Measurements from ENCODE around the gene NME3. TPM values are rescaled to one million over a fixed set of nuclear protein-coding genes. Genes with fewer than 3 reads are reported as not detected.
A peak's percentile ranks its signal among the peaks of the same experiment; 100 is the strongest.

Gene NME3
- total and polyA plus RNA-seq, 9 of the 15 experiments (the other 6 are each of a cell fraction or from before 2014, with no cell fraction given), result 0.68 to 76.3 (median 11.5) TPM

DNA sequence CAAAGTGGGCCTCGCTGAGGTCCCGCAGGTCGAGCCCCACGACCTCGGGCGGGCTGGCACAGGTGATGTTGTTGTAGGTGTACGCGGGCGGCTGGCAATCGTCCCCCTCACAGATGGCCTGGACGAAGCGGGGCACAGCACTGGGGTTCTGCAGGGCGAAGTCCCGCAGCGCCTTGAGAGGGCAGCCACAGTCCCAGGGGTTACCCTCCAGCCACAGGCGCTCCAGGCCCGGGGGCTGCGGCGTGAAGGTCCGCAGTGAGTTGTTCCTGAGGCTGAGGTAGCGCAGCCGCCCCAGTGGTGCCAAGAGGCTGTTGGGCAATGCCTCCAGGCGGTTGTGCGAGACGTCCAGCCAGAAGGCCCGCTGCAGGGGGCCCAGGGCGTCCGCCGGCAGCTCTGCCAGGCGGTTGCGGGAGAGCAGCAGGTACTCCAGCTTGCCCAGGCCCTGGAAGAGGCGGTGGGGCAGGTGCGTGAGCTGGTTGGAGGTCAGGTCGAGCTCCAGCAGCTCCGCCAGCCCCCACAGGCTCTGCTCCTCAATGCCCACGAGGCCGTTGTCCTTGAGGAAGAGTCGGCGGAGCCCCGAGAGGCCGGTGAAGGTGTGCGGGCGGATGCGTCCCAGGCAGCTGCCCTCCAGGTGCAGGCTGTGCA, 19.4 kb upstream of the NME3 start:
- no peaks in the 10 kb centered on the region for H3K9me3 ChIP-seq (replicated peaks; ENCODE audit: control insufficient read depth, insufficient read depth, low read depth, low read length)
- no peak overlapping the region for H2AFZ ChIP-seq (ENCODE audit: low read depth, low read length)
- peaks cover 15% of the 10 kb centered on the region for H3K79me2 ChIP-seq (ENCODE audit: control insufficient read depth, insufficient read depth, low read length)
- CTCF ChIA-PET (ENCODE audit: low intra/inter-chr PET ratio), result no interaction called here
- H3K9me1 ChIP-seq (ENCODE audit: control insufficient read depth, insufficient read depth, low read length), result no peaks in the 10 kb centered on the region
- TF ChIP-seq CCAR2 (IDR thresholded peaks at IDR 0.05; ENCODE audit: low read depth, low read length) (no peak), POLR2G (IDR thresholded peaks at IDR 0.05; ENCODE audit: low read depth, low read length) (peak; percentile 57)
- H3K27ac ChIP-seq (ENCODE audit: extremely low read depth, low read depth, low read length), result no peak overlapping the region
- FAIRE-seq (no peak), DNase-seq (ENCODE audit: extremely low read depth in 1 of 4, low spot score in 3 of 4) (no peak), ATAC-seq (no peak)
- in situ Hi-C loops (cut with MboI) (no loop called here), intact Hi-C loops (cut with micrococcal nuclease) (no loop called here)
- H3K36me3 ChIP-seq (ENCODE audit: control insufficient read depth, insufficient read depth, low read length), result peaks cover 45% of the 10 kb centered on the region; the same call in 1 of the 3 replicates
- no peaks in the 10 kb centered on the region for H3K27me3 ChIP-seq (ENCODE audit: control insufficient read depth in 2 of 2, insufficient read depth in 2 of 2, low read length in 2 of 2)
- H3K9ac ChIP-seq (ENCODE audit: insufficient read depth in 1 of 2, low read depth in 2 of 2, low read length in 2 of 2), result no peak overlapping the region
- POLR2A ChIA-PET, result interaction anchor here (1.3 to 1.6 kb wide), 2 partner anchors 8 to 11 kb away, joined by 7 to 8 read pairs; partner anchors contain the start of genes NUBP2 and SPSB3
- no peak overlapping the region for H3K4me3 ChIP-seq
- WGBS (ENCODE audit: insufficient coverage, low coverage, missing lambda C conversion rate), result 98% methylated on average over 29 of the region's 44 CpGs
- no peaks in the 10 kb centered on the region; the same call in 1 of the 2 replicates for H4K20me1 ChIP-seq (replicated peaks; ENCODE audit: control insufficient read depth, insufficient read depth, low read length)
- H3K4me1 ChIP-seq (replicated peaks in 1 of 2; ENCODE audit: control insufficient read depth in 2 of 2, insufficient read depth in 2 of 2, low read length in 2 of 2), result peaks cover 0 to 75% of the 10 kb centered on the region in 2 experiments; a peak in 2 of 5 replicates
- no TSS peak for BruUV-seq (replicated peaks)
- H3K4me2 ChIP-seq (ENCODE audit: insufficient read depth, low read length), result no peak overlapping the region

DNA sequence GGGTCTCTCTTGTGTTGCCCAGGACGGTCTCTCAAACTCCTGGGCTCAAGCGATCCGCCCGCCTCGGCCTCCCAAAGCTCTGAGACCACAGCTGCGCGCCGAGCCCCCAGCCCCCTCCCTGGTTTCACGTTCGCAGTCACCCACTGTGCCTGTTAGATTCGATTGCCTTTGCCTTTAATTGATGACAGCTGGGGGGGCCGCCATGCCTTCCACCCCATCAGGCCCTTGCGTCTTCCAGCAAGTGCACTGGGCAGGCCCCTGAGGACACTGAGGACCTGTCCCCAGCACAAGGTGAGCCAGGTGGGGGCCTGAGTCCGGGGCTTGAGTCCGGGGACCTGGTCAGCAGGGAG, 18.9 kb upstream of the NME3 start:
- Histone ChIP-seq H3K79me2 (ENCODE audit: control insufficient read depth, insufficient read depth, low read length) (peaks cover 20% of the 10 kb centered on the region), H3K4me3 (no peak overlapping the region), H3K27ac (ENCODE audit: extremely low read depth, low read depth, low read length) (no peak overlapping the region), H2AFZ (ENCODE audit: low read depth, low read length) (no peak overlapping the region), H3K9ac (ENCODE audit: insufficient read depth in 1 of 2, low read depth in 2 of 2, low read length in 2 of 2) (no peak overlapping the region), H3K4me2 (ENCODE audit: insufficient read depth, low read length) (no peak overlapping the region), H3K9me3 (replicated peaks; ENCODE audit: control insufficient read depth, insufficient read depth, low read depth, low read length) (no peaks in the 10 kb centered on the region), H3K36me3 (ENCODE audit: control insufficient read depth, insufficient read depth, low read length) (peaks cover 50% of the 10 kb centered on the region; the same call in 1 of the 3 replicates), H4K20me1 (replicated peaks; ENCODE audit: control insufficient read depth, insufficient read depth, low read length) (no peaks in the 10 kb centered on the region; the same call in 1 of the 2 replicates), H3K9me1 (ENCODE audit: control insufficient read depth, insufficient read depth, low read length) (no peaks in the 10 kb centered on the region), H3K4me1 (replicated peaks in 1 of 2; ENCODE audit: control insufficient read depth in 2 of 2, insufficient read depth in 2 of 2, low read length in 2 of 2) (peaks cover 0 to 80% of the 10 kb centered on the region in 2 experiments; a peak in 2 of 5 replicates), H3K27me3 (ENCODE audit: control insufficient read depth in 2 of 2, insufficient read depth in 2 of 2, low read length in 2 of 2) (no peaks in the 10 kb centered on the region)
- no peak for FAIRE-seq
- 86% methylated on average over 11 of the region's 15 CpGs for WGBS (ENCODE audit: insufficient coverage, low coverage, missing lambda C conversion rate)
- no peak for ATAC-seq
- in situ Hi-C loops (cut with MboI) (no loop called here), intact Hi-C loops (cut with micrococcal nuclease) (no loop called here)
- no peak for TF ChIP-seq ZNF695 (CRISPR knock-in tag; IDR thresholded peaks at IDR 0.05)
- TF ChIP-seq, protein P1, sequence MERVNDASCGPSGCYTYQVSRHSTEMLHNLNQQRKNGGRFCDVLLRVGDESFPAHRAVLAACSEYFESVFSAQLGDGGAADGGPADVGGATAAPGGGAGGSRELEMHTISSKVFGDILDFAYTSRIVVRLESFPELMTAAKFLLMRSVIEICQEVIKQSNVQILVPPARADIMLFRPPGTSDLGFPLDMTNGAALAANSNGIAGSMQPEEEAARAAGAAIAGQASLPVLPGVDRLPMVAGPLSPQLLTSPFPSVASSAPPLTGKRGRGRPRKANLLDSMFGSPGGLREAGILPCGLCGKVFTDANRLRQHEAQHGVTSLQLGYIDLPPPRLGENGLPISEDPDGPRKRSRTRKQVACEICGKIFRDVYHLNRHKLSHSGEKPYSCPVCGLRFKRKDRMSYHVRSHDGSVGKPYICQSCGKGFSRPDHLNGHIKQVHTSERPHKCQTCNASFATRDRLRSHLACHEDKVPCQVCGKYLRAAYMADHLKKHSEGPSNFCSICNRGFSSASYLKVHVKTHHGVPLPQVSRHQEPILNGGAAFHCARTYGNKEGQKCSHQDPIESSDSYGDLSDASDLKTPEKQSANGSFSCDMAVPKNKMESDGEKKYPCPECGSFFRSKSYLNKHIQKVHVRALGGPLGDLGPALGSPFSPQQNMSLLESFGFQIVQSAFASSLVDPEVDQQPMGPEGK (CRISPR knock-in tag; IDR thresholded peaks at IDR 0.05; ENCODE audit: borderline replicate concordance), result no peak
- TF ChIP-seq NCOA4 (IDR thresholded peaks at IDR 0.05; ENCODE audit: partially characterized antibody), result no peak
- TF ChIP-seq, protein P2, sequence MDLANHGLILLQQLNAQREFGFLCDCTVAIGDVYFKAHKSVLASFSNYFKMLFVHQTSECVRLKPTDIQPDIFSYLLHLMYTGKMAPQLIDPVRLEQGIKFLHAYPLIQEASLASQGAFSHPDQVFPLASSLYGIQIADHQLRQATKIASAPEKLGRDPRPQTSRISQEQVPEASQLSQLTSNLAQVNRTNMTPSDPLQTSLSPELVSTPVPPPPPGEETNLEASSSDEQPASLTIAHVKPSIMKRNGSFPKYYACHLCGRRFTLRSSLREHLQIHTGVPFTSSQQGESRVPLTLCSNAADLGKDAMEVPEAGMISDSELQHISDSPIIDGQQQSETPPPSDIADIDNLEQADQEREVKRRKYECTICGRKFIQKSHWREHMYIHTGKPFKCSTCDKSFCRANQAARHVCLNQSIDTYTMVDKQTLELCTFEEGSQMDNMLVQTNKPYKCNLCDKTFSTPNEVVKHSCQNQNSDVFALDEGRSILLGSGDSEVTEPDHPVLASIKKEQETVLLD (IDR thresholded peaks at IDR 0.05), result no peak
- no peak for TF ChIP-seq FOXK2 (conservative IDR thresholded peaks at IDR 0.05 in 1 of 2, IDR thresholded peaks at IDR 0.05 in 1 of 2; ENCODE audit: low read depth in 2 of 2)
- BruUV-seq (replicated peaks), result no TSS peak
- ChIA-PET CTCF (ENCODE audit: low intra/inter-chr PET ratio) (no interaction called here), POLR2A (interaction anchor here (1.6 kb wide), 1 partner anchor 12 kb away, joined by 8 read pairs; no protein-coding TSS in a partner anchor)
- no peak for DNase-seq (ENCODE audit: extremely low read depth in 1 of 4, low spot score in 3 of 4)
